Ovary (tissue), 9 donors: Measurements from ENCODE around the gene ZBTB45. TPM values are rescaled to one million over a fixed set of nuclear protein-coding genes. Genes with fewer than 3 reads are reported as not detected.
A peak's percentile ranks its signal among the peaks of the same experiment; 100 is the strongest.

Experiments
- DNase-seq, 5 donors: peaks; one replicate each; pipeline ENCODE4 v3.0.0-alpha.2; 2019 to 2020
- H3K27ac ChIP-seq, 2 donors: fragments of 200-600 bp; one replicate each; pipeline versions ENCODE4 v1.5.1 to v1.8.0; 2019 to 2022
- H3K27me3 ChIP-seq: fragments of 200-600 bp; one replicate; pipeline ENCODE4 v1.8.0; 2022
- H3K36me3 ChIP-seq: fragments of 200-600 bp; sonication (generic); one replicate; pipeline ENCODE4 v1.5.1; 2019
- H3K4me1 ChIP-seq: one replicate; pipeline ENCODE4 v1.8.1; 2013; ENCODE audit warnings: mild to moderate bottlenecking, moderate library complexity; ENCODE audit not compliant: insufficient read depth
- H3K4me3 ChIP-seq: fragments of 200-600 bp; sonication (generic); one replicate; pipeline ENCODE4 v1.5.1; 2017
- H3K9me3 ChIP-seq, 2 donors: fragments of 200-600 bp in 1 of 2; sonication (generic) in 1 of 2; one replicate each; pipeline versions ENCODE4 v1.5.1 to v1.8.1; 2013 to 2019; ENCODE audit warnings: mild to moderate bottlenecking in 1 of 2, moderate library complexity in 1 of 2
- CTCF ChIP-seq, 3 donors: fragments of 450-650 bp in 2 of 3; fragments of 200-600 bp in 1 of 3; IDR thresholded peaks; one replicate each; pipeline versions ENCODE4 v1.5.1 to v1.8.0; 2016 to 2022; ENCODE audit warnings: antibody characterized with exemption in 3 of 3, mild to moderate bottlenecking in 1 of 3
- EP300 ChIP-seq: sonication (generic); formaldehyde crosslinking; IDR thresholded peaks from one replicate; pipeline ENCODE4 v1.6.1; 2017; ENCODE audit warnings: antibody characterized with exemption
- POLR2A ChIP-seq: fragments of 450-650 bp; IDR thresholded peaks from one replicate; pipeline ENCODE4 v1.6.1; 2017; ENCODE audit warnings: antibody characterized with exemption, mild to moderate bottlenecking, moderate library complexity
- WGBS, 3 donors: extraction: QIAGEN DNeasy Blood & Tissue Kit in 1 of 3; methylation state at CpG; one replicate each; pipeline versions ENCODE4 v1.1.5 to v1.1.7; 2013 to 2017; 5-methylcytosine and 5-hydroxymethylcytosine counted together
- intact Hi-C, 4 donors: fragments of 100-400 bp; cut with DNase I; formaldehyde crosslinking; loops; one replicate each; pipeline versions ENCODE4 v1.11.0 to v1.15.1; 2022 to 2023
- polyA plus RNA-seq, 2 donors: library from polyadenylated mRNA; stranded (reverse); fragments of 200-250 nt in 1 of 2; fragments of 350-450 nt in 1 of 2; fragmentation: Illumina TruSeq in 1 of 2; extraction: RNeasy Lipid Tissue Mini Kit (QIAGEN cat#74804) in 1 of 2; gene quantifications; one replicate each; pipeline ENCODE4 v1.2.3, GENCODE V29; 2013 to 2014
- total RNA-seq, 7 donors: library from RNA; depleted of rRNA in 2 of 7; stranded (reverse); fragments of >200 nt in 2 of 7; fragmentation: NEBNext Ultra II Directional in 3 of 7; extraction: Animal tissue kit (Norgen Biotek cat#: 25700) in 3 of 7; gene quantifications; one replicate each; pipeline versions ENCODE4 v1.1.0 to v1.2.4, GENCODE V29; 2016 to 2023
- donor health status: DM: no; HTN: no; CAD: no; lungs with moderate emphysema.
- donor health status: DM: no; HTN: no; CAD: no.
- donor health status: Bipolar disorder and iron deficiency.
- donor health status: DM: yes; HTN: yes; CAD: no.
- donor health status: DM: no; HTN: no; CAD: no.
- donor health status: DM: yes; HTN: yes; CAD: no.

Gene ZBTB45
- total and polyA plus RNA-seq, 9 donors: 1.1 to 23.3 (median 14.1) TPM

- Histone ChIP-seq H3K27me3 (no peaks in the 10 kb centered on the region), H3K9me3 (no peaks in the 10 kb centered on the region), H3K27ac (peak overlapping the region; percentile 88 to 99), H3K36me3 (no peaks in the 10 kb centered on the region), H3K4me1 (peaks cover 26% of the 10 kb centered on the region), H3K4me3 (peak overlapping the region; percentile 70)
- DNase-seq: peak in 4 of 5 donors; percentile 35 to 43 (median 39)
- WGBS, 3 donors: 25 to 31% (median 27%) methylated on average over 12 of the region's 12 CpGs
- intact Hi-C loops: loop anchor here in 1 of 4 donors (1.0 kb wide), 1 partner anchor 38 kb away; the partner anchor contains the start of gene ZBTB45
- TF ChIP-seq CTCF (IDR thresholded peaks at IDR 0.05): no peak
- no peak for TF ChIP-seq POLR2A
- no peak for TF ChIP-seq EP300
Measured at GRCh38 chr19:58557221-58558065, 37.8 kb upstream of the ZBTB45 start.

- peak in 4 of 5 donors; percentile 30 to 45 (median 40) for DNase-seq
- Histone ChIP-seq H3K27ac (no peak overlapping the region), H3K36me3 (no peaks in the 10 kb centered on the region), H3K27me3 (no peaks in the 10 kb centered on the region), H3K4me1 (peaks cover 22% of the 10 kb centered on the region), H3K9me3 (no peaks in the 10 kb centered on the region), H3K4me3 (peak overlapping the region; percentile 70)
- intact Hi-C loops: no loop called here
- TF ChIP-seq EP300 (no peak), CTCF (IDR thresholded peaks at IDR 0.05) (no peak), POLR2A (no peak)
- 43 to 56% (median 47%) methylated on average over 10 of the region's 10 CpGs for WGBS, 3 donors
Measured at GRCh38 chr19:58556622-58557220, 37.1 kb upstream of the ZBTB45 start.

DNA sequence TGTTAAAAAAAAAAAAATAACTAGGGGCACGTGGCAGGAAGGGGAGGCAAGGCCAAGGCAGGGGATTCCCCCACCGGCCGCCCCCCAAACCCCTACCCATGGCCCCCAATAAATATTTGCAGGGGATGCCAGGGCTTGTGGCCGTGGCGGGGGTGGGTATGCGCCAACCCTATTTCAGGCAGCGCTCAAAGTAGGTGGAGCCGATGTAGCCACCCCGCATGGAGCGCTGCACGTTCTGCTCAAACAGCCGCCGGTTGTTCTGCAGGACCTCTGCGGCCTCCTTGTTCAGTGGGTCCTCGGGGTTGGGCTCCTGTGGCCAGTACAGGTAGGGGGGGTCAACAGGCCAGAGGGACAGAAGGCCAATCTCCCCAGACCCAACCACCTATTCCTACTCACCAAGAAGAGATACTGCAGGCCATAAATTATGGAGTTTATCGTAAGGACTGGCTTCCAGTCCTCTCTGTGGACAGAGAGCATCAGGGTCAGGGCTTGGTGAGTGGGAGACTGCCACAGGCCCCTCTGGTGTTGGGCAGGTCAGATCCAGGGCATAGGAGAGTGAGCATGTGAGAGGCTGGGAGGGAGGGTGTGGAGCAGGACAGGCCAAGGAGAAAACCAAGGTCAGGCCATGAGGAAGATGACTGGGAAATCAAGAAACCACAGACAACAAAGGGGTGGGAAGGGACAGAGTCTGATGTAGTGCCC, 36.5 kb upstream of the ZBTB45 start:
- WGBS, 3 donors: 57 to 68% (median 61%) methylated on average over 16 of the region's 16 CpGs
- TF ChIP-seq EP300 (no peak), CTCF (IDR thresholded peaks at IDR 0.05) (no peak), POLR2A (no peak)
- Histone ChIP-seq H3K27ac (peak overlapping the region; percentile 78 to 95), H3K4me3 (no peak overlapping the region), H3K9me3 (no peaks in the 10 kb centered on the region), H3K36me3 (no peaks in the 10 kb centered on the region), H3K4me1 (peaks cover 19% of the 10 kb centered on the region), H3K27me3 (no peaks in the 10 kb centered on the region)
- intact Hi-C loops: no loop called here
- DNase-seq: peak in 4 of 5 donors; percentile 53 to 61 (median 56)

- Histone ChIP-seq H3K36me3 (no peaks in the 10 kb centered on the region), H3K4me3 (peak overlapping the region; percentile 84), H3K27me3 (no peaks in the 10 kb centered on the region), H3K27ac (peak overlapping the region; percentile 78 to 95), H3K9me3 (no peaks in the 10 kb centered on the region), H3K4me1 (peaks cover 19% of the 10 kb centered on the region)
- WGBS, 3 donors: 22 to 31% (median 27%) methylated on average over 4 of the region's 4 CpGs
- TF ChIP-seq EP300 (no peak), POLR2A (no peak), CTCF (IDR thresholded peaks at IDR 0.05) (no peak)
- intact Hi-C loops: no loop called here
- peak in 1 of 5 donors; percentile 50 for DNase-seq
Measured at GRCh38 chr19:58555369-58555885, 35.8 kb upstream of the ZBTB45 start.
